HEK293T (cell line): Measurements from ENCODE around the gene FBXL17.

Experiments used
- ARNT ChIP-seq: fragments of 450-650 bp; IDR thresholded peaks from 2 replicates; pipeline ENCODE4 v1.6.1; 2017; ENCODE audit warnings: mild to moderate bottlenecking
- BHLHE40 ChIP-seq: fragments of 450-650 bp; IDR thresholded peaks from 2 replicates; pipeline ENCODE4 v1.6.1; 2016; ENCODE audit warnings: mild to moderate bottlenecking, moderate library complexity, borderline replicate concordance
- FOXA1 ChIP-seq: fragments of 450-650 bp; IDR thresholded peaks from 2 replicates; pipeline ENCODE4 v1.6.1; 2016; ENCODE audit warnings: mild to moderate bottlenecking
- FOXK2 ChIP-seq: fragments of 450-650 bp; IDR thresholded peaks from 2 replicates; pipeline ENCODE4 v1.6.1; 2016; ENCODE audit warnings: mild to moderate bottlenecking
- LEF1 ChIP-seq: fragments of 450-650 bp; IDR thresholded peaks from 2 replicates; pipeline ENCODE4 v1.6.1; 2017; ENCODE audit warnings: mild to moderate bottlenecking, borderline replicate concordance
- NFRKB ChIP-seq: fragments of 450-650 bp; IDR thresholded peaks from 2 replicates; pipeline ENCODE4 v1.6.1; 2016; ENCODE audit warnings: mild to moderate bottlenecking, moderate library complexity
- SP1 ChIP-seq: fragments of 450-650 bp; IDR thresholded peaks from 2 replicates; pipeline ENCODE4 v1.6.1; 2017
- SUZ12 ChIP-seq: fragments of 450-650 bp; IDR thresholded peaks from 2 replicates; pipeline ENCODE4 v1.6.1; 2016; ENCODE audit warnings: mild to moderate bottlenecking
- ZNF384 ChIP-seq: fragments of 450-650 bp; IDR thresholded peaks from 2 replicates; pipeline ENCODE4 v1.6.1; 2016

- TF ChIP-seq ARNT: no peak
- no peak for TF ChIP-seq BHLHE40
- TF ChIP-seq SP1: no peak
- TF ChIP-seq ZNF384: no peak
- TF ChIP-seq SUZ12: no peak
- no peak for TF ChIP-seq FOXA1
- no peak for TF ChIP-seq NFRKB
- TF ChIP-seq FOXK2: no peak
- no peak for TF ChIP-seq LEF1
Observed at GRCh38 chr5:107876261-107876660, 505.6 kb downstream of the FBXL17 start.
